H1 (cell line): ENCODE measurements around the gene GPT2. TPM values are rescaled to one million over a fixed set of nuclear protein-coding genes. Genes with fewer than 3 reads are reported as not detected.

Experiments used
- CTCF ChIA-PET: fragments of 300-600 bp; sonication (Branson Sonifier 250); formaldehyde crosslinking; loops from one replicate; lab custom pipeline; 2021; ENCODE audit not compliant: partially characterized antibody; lab: Charles Lee
- POLR2A ChIA-PET: fragments of 300-600 bp; sonication (Branson Sonifier 250); formaldehyde crosslinking; loops from one replicate; lab custom pipeline; 2021; ENCODE audit warnings: inconsistent platforms; ENCODE audit not compliant: partially characterized antibody; lab: Charles Lee
- DNase-seq, 2 experiments: peaks; one replicate each; pipeline versions ENCODE4 v3.0.0 to v3.0.0-alpha.2; 2010 to 2022; ENCODE audit warnings: low spot score in 2 of 2, low read depth in 1 of 2, mixed read lengths in 1 of 2
- FAIRE-seq: peaks from 2 replicates; lab custom pipeline; 2011; peaks lifted over from hg19 to GRCh38; lab: Jason Lieb, UNC
- H2AFZ ChIP-seq: 2 replicates; pipeline ENCODE4 v1.8.1; 2012; ENCODE audit warnings: low read length, inconsistent platforms
- H2AK5ac ChIP-seq: 2 replicates; pipeline ENCODE4 v1.6.1; 2013; ENCODE audit warnings: low read depth, low read length
- H2BK120ac ChIP-seq: replicated peaks from 2 replicates; pipeline ENCODE3; 2013; ENCODE audit warnings: low read depth, low read length, inconsistent platforms
- H2BK12ac ChIP-seq: 2 replicates; pipeline ENCODE4 v1.6.1; 2013; ENCODE audit warnings: low read depth, low read length
- H2BK15ac ChIP-seq: 2 replicates; pipeline ENCODE4 v1.6.1; 2013; ENCODE audit warnings: low read length
- H2BK20ac ChIP-seq: 2 replicates; pipeline ENCODE4 v1.6.1; 2013; ENCODE audit warnings: low read length
- H2BK5ac ChIP-seq: 2 replicates; pipeline ENCODE4 v1.6.1; 2013; ENCODE audit warnings: low read depth, low read length
- H3K14ac ChIP-seq: 2 replicates; pipeline ENCODE4 v1.6.1; 2013; ENCODE audit warnings: inconsistent platforms; ENCODE audit not compliant: insufficient read length
- H3K18ac ChIP-seq: 2 replicates; pipeline ENCODE4 v1.6.1; 2013; ENCODE audit warnings: low read length; ENCODE audit errors: extremely low read depth
- H3K23ac ChIP-seq: 2 replicates; pipeline ENCODE4 v1.6.1; 2013; ENCODE audit warnings: inconsistent platforms; ENCODE audit not compliant: insufficient read length
- H3K23me2 ChIP-seq: 2 replicates; pipeline ENCODE4 v1.6.1; 2013; ENCODE audit warnings: low read depth, low read length
- H3K27ac ChIP-seq: 2 replicates; pipeline ENCODE4 v1.6.1; 2011; ENCODE audit warnings: low read depth, low read length, inconsistent platforms
- H3K27me3 ChIP-seq, 4 experiments: replicated peaks in 1 of 4; 1 replicate in 1 of 4; 2 replicates in 3 of 4; pipeline versions ENCODE4 v1.6.1 to v1.8.1; 2011 to 2013; ENCODE audit warnings: low read length in 3 of 4, mild to moderate bottlenecking in 3 of 4, inconsistent platforms in 2 of 4, mixed read lengths in 2 of 4, moderate library complexity in 1 of 4; ENCODE audit not compliant: control insufficient read depth in 3 of 4, insufficient read depth in 3 of 4; ENCODE audit errors: extremely low read depth in 1 of 4
- H3K36me3 ChIP-seq, 4 experiments: 2 replicates each; pipeline versions ENCODE4 v1.6.1 to v1.8.1; 2011 to 2013; ENCODE audit warnings: mild to moderate bottlenecking in 4 of 4, low read length in 3 of 4, moderate library complexity in 2 of 4, control low read depth in 1 of 4, inconsistent platforms in 1 of 4; ENCODE audit not compliant: insufficient read depth in 4 of 4, control insufficient read depth in 2 of 4
- H3K4ac ChIP-seq: replicated peaks from 2 replicates; pipeline ENCODE3; 2013; ENCODE audit warnings: low read length, low read depth, mixed read lengths, inconsistent platforms; ENCODE audit not compliant: insufficient read length
- H3K4me1 ChIP-seq, 4 experiments: replicated peaks in 1 of 4; 1 replicate in 1 of 4; 2 replicates in 3 of 4; pipeline versions ENCODE4 v1.6.1 to v1.8.1; 2011 to 2013; ENCODE audit warnings: low read length in 3 of 4, inconsistent platforms in 2 of 4, mixed read lengths in 1 of 4; ENCODE audit not compliant: insufficient read depth in 4 of 4, control insufficient read depth in 3 of 4
- H3K4me2 ChIP-seq, 2 experiments: 2 replicates each; pipeline versions ENCODE4 v1.6.1 to v1.8.1; 2011 to 2013; ENCODE audit warnings: low read depth in 2 of 2, low read length in 2 of 2, control low read depth in 1 of 2, inconsistent platforms in 1 of 2, mild to moderate bottlenecking in 1 of 2; ENCODE audit not compliant: insufficient read depth in 1 of 2
- H3K4me3 ChIP-seq, 4 experiments: fragments of 200-600, 300-600 bp in 1 of 4; sonication (generic), shearing (Covaris generic), sonication (Bioruptor Twin) in 1 of 4; 2 replicates each; pipeline versions ENCODE4 v1.5.1 to v1.8.1; 2011 to 2016; ENCODE audit warnings: low read length in 4 of 4, low read depth in 3 of 4, control low read depth in 2 of 4, inconsistent platforms in 2 of 4, mild to moderate bottlenecking in 2 of 4, mixed read lengths in 1 of 4, moderate library complexity in 1 of 4; ENCODE audit not compliant: insufficient read depth in 2 of 4; ENCODE audit errors: extremely low read depth in 1 of 4
- H3K56ac ChIP-seq: replicated peaks from 2 replicates; pipeline ENCODE3; 2013; ENCODE audit warnings: low read depth, mild to moderate bottlenecking, mixed read lengths, low read length, inconsistent platforms; ENCODE audit not compliant: insufficient read length
- H3K79me1 ChIP-seq: 2 replicates; pipeline ENCODE4 v1.6.1; 2013; ENCODE audit warnings: low read depth, low read length, control low read depth
- H3K79me2 ChIP-seq, 2 experiments: 2 replicates each; pipeline versions ENCODE4 v1.6.1 to v1.8.1; 2012 to 2013; ENCODE audit warnings: low read length in 2 of 2, mild to moderate bottlenecking in 2 of 2, inconsistent platforms in 1 of 2; ENCODE audit not compliant: insufficient read depth in 2 of 2, control insufficient read depth in 1 of 2
- H3K9ac ChIP-seq, 4 experiments: replicated peaks in 1 of 4; 1 replicate in 1 of 4; 2 replicates in 3 of 4; pipeline versions ENCODE4 v1.6.1 to v1.8.1; 2011 to 2013; ENCODE audit warnings: low read depth in 3 of 4, low read length in 3 of 4, control low read depth in 2 of 4, mild to moderate bottlenecking in 2 of 4, moderate library complexity in 2 of 4, inconsistent platforms in 1 of 4; ENCODE audit errors: extremely low read depth in 1 of 4
- H3K9me3 ChIP-seq, 2 experiments: 2 replicates each; pipeline versions ENCODE4 v1.6.1 to v1.8.1; 2012 to 2013; ENCODE audit warnings: mild to moderate bottlenecking in 2 of 2, moderate library complexity in 2 of 2, control low read depth in 1 of 2, inconsistent platforms in 1 of 2, low read depth in 1 of 2, low read length in 1 of 2, mixed read lengths in 1 of 2; ENCODE audit not compliant: insufficient read depth in 2 of 2
- H4K20me1 ChIP-seq, 2 experiments: replicated peaks in 1 of 2; 2 replicates each; pipeline versions ENCODE3 to v1.8.1; 2011 to 2013; ENCODE audit warnings: inconsistent platforms in 2 of 2, low read length in 2 of 2, mild to moderate bottlenecking in 1 of 2; ENCODE audit not compliant: insufficient read depth in 2 of 2, control insufficient read depth in 1 of 2
- H4K5ac ChIP-seq: 2 replicates; pipeline ENCODE4 v1.6.1; 2013; ENCODE audit warnings: low read length, low read depth, mixed read lengths, inconsistent platforms; ENCODE audit not compliant: insufficient read length
- H4K8ac ChIP-seq: 2 replicates; pipeline ENCODE4 v1.8.0; 2013; ENCODE audit warnings: mild to moderate bottlenecking, moderate library complexity, low read length, inconsistent platforms; ENCODE audit not compliant: insufficient read depth; ENCODE audit errors: extremely low read depth
- H4K91ac ChIP-seq: replicated peaks from 2 replicates; pipeline ENCODE3; 2013; ENCODE audit warnings: low read length, mixed read lengths, inconsistent platforms; ENCODE audit not compliant: insufficient read length
- CEBPB ChIP-seq: IDR thresholded peaks from 2 replicates; pipeline ENCODE4 v1.6.1; 2012; ENCODE audit warnings: low read depth, low read length
- CTBP2 ChIP-seq: IDR thresholded peaks from 2 replicates; pipeline ENCODE4 v1.7.0; 2011; ENCODE audit warnings: borderline replicate concordance, mild to moderate bottlenecking, moderate library complexity, mixed read lengths, low read length; ENCODE audit not compliant: insufficient read depth, insufficient read length
- FOSL1 ChIP-seq: IDR thresholded peaks from 2 replicates; pipeline ENCODE4 v1.6.1; 2011; ENCODE audit warnings: mild to moderate bottlenecking, low read depth, low read length, moderate library complexity; ENCODE audit not compliant: insufficient read depth
- GABPA ChIP-seq: IDR thresholded peaks from 2 replicates; pipeline ENCODE4 v1.6.1; 2011; ENCODE audit warnings: mild to moderate bottlenecking, low read length, moderate library complexity, borderline replicate concordance; ENCODE audit not compliant: insufficient read depth
- HDAC2 ChIP-seq, 2 experiments: fragments of 300-600 bp in 1 of 2; sonication (generic) in 1 of 2; IDR thresholded peaks; 2 replicates each; pipeline ENCODE4 v1.6.1; 2011 to 2012; ENCODE audit warnings: low read depth in 2 of 2, low read length in 2 of 2, mild to moderate bottlenecking in 2 of 2, moderate library complexity in 2 of 2, borderline replicate concordance in 1 of 2, inconsistent platforms in 1 of 2
- MAFK ChIP-seq: IDR thresholded peaks from 2 replicates; pipeline ENCODE4 v1.6.1; 2012; ENCODE audit warnings: low read depth, mild to moderate bottlenecking, improper control_type of control experiment, low read length
- RNF2 ChIP-seq: fragments of 200-900, 300-1000 bp; sonication (generic); IDR thresholded peaks from 2 replicates; pipeline ENCODE4 v1.7.1; 2016; ENCODE audit warnings: borderline replicate concordance, low read depth, mild to moderate bottlenecking, antibody characterized with exemption, low read length; ENCODE audit not compliant: poor library complexity, severe bottlenecking; ENCODE audit errors: missing control alignments
- RXRA ChIP-seq: IDR thresholded peaks from 2 replicates; pipeline ENCODE4 v1.6.1; 2011; ENCODE audit warnings: low read depth, mild to moderate bottlenecking, low read length, moderate library complexity; ENCODE audit not compliant: insufficient read depth
- SIRT6 ChIP-seq: IDR thresholded peaks from one replicate; pipeline ENCODE4 v1.7.1; 2012; ENCODE audit warnings: low read length, inconsistent platforms
- SP4 ChIP-seq: IDR thresholded peaks from 2 replicates; pipeline ENCODE4 v1.6.1; 2012; ENCODE audit warnings: low read length, inconsistent platforms
- WGBS, 2 experiments: shearing (Covaris generic) in 1 of 2; methylation state at CpG; one replicate each; pipeline versions ENCODE4 v1.1.6 to v1.1.7; 2013 to 2015; ENCODE audit warnings: low lambda C conversion rate in 2 of 2, mixed read lengths in 2 of 2, inconsistent platforms in 1 of 2, low coverage in 1 of 2, missing lambda C conversion rate in 1 of 2; ENCODE audit not compliant: insufficient replicate concordance in 2 of 2, insufficient coverage in 1 of 2, insufficient read length in 1 of 2; ENCODE audit errors: extremely low coverage in 1 of 2, missing lambda C conversion rate in 1 of 2; 5-methylcytosine and 5-hydroxymethylcytosine counted together
- polyA plus RNA-seq, 7 experiments: library from polyadenylated mRNA; depleted of rRNA in 3 of 7; stranded (reverse) in 5 of 7; unstranded in 2 of 7; fragments of >200 nt in 5 of 7; fragments of 200-250 nt in 2 of 7; gene quantifications; 1 replicate in 5 of 7; 2 replicates in 1 of 7; 4 replicates in 1 of 7; pipeline versions ENCODE4 v1.2.1 to v1.2.3, GENCODE V29; 2011 to 2013; ENCODE audit warnings: missing spikeins in 2 of 7, mixed read lengths in 2 of 7
- total RNA-seq: library from RNA; stranded (reverse); fragmentation: NEBNext Ultra II Directional; extraction: Animal tissue kit (Norgen Biotek cat#: 25700); gene quantifications from 2 replicates; pipeline ENCODE4 v1.2.1, GENCODE V29; 2021
- TF ChIP-seq, protein P1 (sequence below): IDR thresholded peaks from 2 replicates; pipeline ENCODE4 v1.6.1; 2012; ENCODE audit warnings: inconsistent platforms
- TF ChIP-seq, protein P2 (sequence below): IDR thresholded peaks from 2 replicates; pipeline ENCODE4 v1.6.1; 2011; ENCODE audit warnings: low read depth, mild to moderate bottlenecking, low read length; ENCODE audit not compliant: insufficient read depth

The GPT2 gene
- total and polyA plus RNA-seq, 2 of the 8 experiments (the other 6 are each of a cell fraction or from before 2014, with no cell fraction given): 71.6 to 94.1 TPM

DNA sequence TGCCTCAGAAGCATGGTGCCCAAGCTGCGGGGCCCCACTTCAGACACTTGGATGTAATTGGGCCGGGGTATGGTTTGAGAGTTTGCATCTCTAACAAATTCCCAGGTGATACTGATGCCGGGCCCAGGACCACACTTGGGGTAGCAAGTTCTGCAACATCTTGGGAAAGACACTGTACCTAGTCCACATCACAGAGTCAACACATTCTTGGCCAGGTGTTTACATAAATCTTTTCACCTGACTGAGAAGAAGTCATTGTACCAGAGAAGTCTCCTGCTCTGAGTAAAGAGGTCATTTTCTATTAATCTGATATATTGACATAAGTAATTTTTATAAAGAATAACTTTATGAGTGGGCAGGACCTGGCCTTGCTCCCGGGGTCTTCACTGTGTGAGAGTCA lies 27.5 kb downstream of the GPT2 start:
- Histone ChIP-seq H3K4me3 (no peak overlapping the region), H3K4me1 (no peaks in the 10 kb centered on the region), H4K20me1 (peaks cover 13 to 15% of the 10 kb centered on the region in 2 experiments), H2AFZ (no peak overlapping the region), H3K79me1 (peaks cover 4% of the 10 kb centered on the region), H4K8ac (no peak overlapping the region), H3K27me3 (no peaks in the 10 kb centered on the region), H3K18ac (no peak overlapping the region), H4K91ac (no peak overlapping the region), H3K23me2 (peaks cover 8% of the 10 kb centered on the region; the same call in 1 of the 2 replicates), H2BK15ac (no peak overlapping the region), H2BK5ac (no peak overlapping the region), H3K23ac (no peak overlapping the region), H3K56ac (no peak overlapping the region), H2BK120ac (no peak overlapping the region), H2BK12ac (no peak overlapping the region), H4K5ac (no peak overlapping the region), H3K27ac (no peak overlapping the region), H3K36me3 (peaks cover 24 to 79% (median 66%) of the 10 kb centered on the region in 4 experiments), H3K9me3 (no peaks in the 10 kb centered on the region; a peak in 1 of 4 replicates), H3K79me2 (0 out of 4 replicates have a peak, but pooled peaks cover 0 to 2% of the 10 kb centered on the region in 2 experiments), H2AK5ac (no peak overlapping the region), H2BK20ac (no peak overlapping the region), H3K9ac (no peak overlapping the region), H3K4ac (no peak overlapping the region), H3K14ac (no peak overlapping the region), H3K4me2 (no peak overlapping the region)
- CTCF ChIA-PET: interaction anchor here (1.3 to 10.1 kb wide), 6 partner anchors 11 to 59 kb away, joined by 3 to 124 read pairs (median 8); no protein-coding TSS in a partner anchor
- POLR2A ChIA-PET: interaction anchor here (10.9 to 22.7 kb wide), 3 partner anchors 13 to 26 kb away, joined by 153 to 580 read pairs (median 321); partner anchors contain the start of gene GPT2
- DNase-seq (no peak), FAIRE-seq (no peak)
- 95% methylated on average over 4 of the region's 4 CpGs; no CpG with 5 or more reads in 1 of the 2 experiments for WGBS, 2 experiments
- TF ChIP-seq SP4 (no peak), CTBP2 (no peak), HDAC2 (IDR thresholded peaks at IDR 0.05; ENCODE audit: borderline replicate concordance in 1 of 2, low read depth in 2 of 2, low read length in 2 of 2) (no peak), SIRT6 (no peak), GABPA (no peak), FOSL1 (no peak), CEBPB (no peak), MAFK (no peak), RNF2 (no peak), RXRA (no peak)
- TF ChIP-seq, protein P1, sequence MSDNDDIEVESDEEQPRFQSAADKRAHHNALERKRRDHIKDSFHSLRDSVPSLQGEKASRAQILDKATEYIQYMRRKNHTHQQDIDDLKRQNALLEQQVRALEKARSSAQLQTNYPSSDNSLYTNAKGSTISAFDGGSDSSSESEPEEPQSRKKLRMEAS: no peak
- TF ChIP-seq, protein P2, sequence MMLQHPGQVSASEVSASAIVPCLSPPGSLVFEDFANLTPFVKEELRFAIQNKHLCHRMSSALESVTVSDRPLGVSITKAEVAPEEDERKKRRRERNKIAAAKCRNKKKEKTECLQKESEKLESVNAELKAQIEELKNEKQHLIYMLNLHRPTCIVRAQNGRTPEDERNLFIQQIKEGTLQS: no peak
